Measurements from ENCODE around the gene ADK. TPM values are rescaled to one million over a fixed set of nuclear protein-coding genes. Genes with fewer than 3 reads are reported as not detected.

ADK gene
- total and polyA plus RNA-seq, 2 donors (not counting 3 experiments of a cell fraction or from before 2014, with no cell fraction given): 11.7 to 46.5 TPM

- Histone ChIP-seq H3K79me2 (ENCODE audit: control insufficient read depth, insufficient read depth, low read length) (peaks cover 31% of the 10 kb centered on the region), H3K9me1 (replicated peaks; ENCODE audit: control insufficient read depth, extremely low read depth, insufficient read depth, low read length) (no peaks in the 10 kb centered on the region), H3K4me2 (ENCODE audit: insufficient read depth, low read length) (no peak overlapping the region), H4K20me1 (replicated peaks; ENCODE audit: control insufficient read depth, extremely low read depth, insufficient read depth, low read length) (no peaks in the 10 kb centered on the region), H3K4me1 (ENCODE audit: control insufficient read depth, extremely low read depth, insufficient read depth, low read length) (no peaks in the 10 kb centered on the region), H3K9ac (replicated peaks; ENCODE audit: extremely low read depth, insufficient read depth, low read length) (no peak overlapping the region), H3K9me3 (replicated peaks; ENCODE audit: control insufficient read depth, insufficient read depth, low read length) (no peaks in the 10 kb centered on the region), H3K27me3 (ENCODE audit: control insufficient read depth in 2 of 2, insufficient read depth in 2 of 2, low read length in 2 of 2) (no peaks in the 10 kb centered on the region), H2AFZ (ENCODE audit: low read depth, low read length) (no peak overlapping the region), H3K4me3 (replicated peaks in 1 of 3; ENCODE audit: insufficient read depth in 1 of 3, low read depth in 1 of 3, low read length in 3 of 3) (no peak overlapping the region), H3K27ac (ENCODE audit: insufficient read depth, low read depth, low read length) (no peak overlapping the region), H3K36me3 (ENCODE audit: control insufficient read depth in 2 of 2, extremely low read depth in 1 of 2, insufficient read depth in 2 of 2, low read length in 2 of 2) (no peaks in the 10 kb centered on the region)
- BruUV-seq (replicated peaks): no TSS peak
- DNase-seq (ENCODE audit: low read depth, low spot score) (no peak), FAIRE-seq (no peak)
- ChIA-PET POLR2A (no interaction called here), CTCF (interaction anchor here (0.6 to 1.8 kb wide), 2 partner anchors 15 to 795 kb away, joined by 4 to 5 read pairs; no protein-coding TSS in a partner anchor)
- dilution Hi-C loops (cut with MboI; ENCODE audit: extremely low pct_ligation_motif_present, low sequenced_read_pairs) (no loop called here), intact Hi-C loops (cut with micrococcal nuclease) (no loop called here)
- TF ChIP-seq EZH2 (IDR thresholded peaks at IDR 0.05; ENCODE audit: borderline replicate concordance, low read depth, low read length, severe bottlenecking) (no peak), FOS (IDR thresholded peaks at IDR 0.05; ENCODE audit: borderline replicate concordance, insufficient read depth, low read length) (no peak), POLR2A (IDR thresholded peaks at IDR 0.05; ENCODE audit: low read depth, low read length) (no peak), MYC (IDR thresholded peaks at IDR 0.05; ENCODE audit: low read depth, low read length) (no peak), POLR2AphosphoS5 (IDR thresholded peaks at IDR 0.05; ENCODE audit: insufficient read depth, low read depth, low read length) (no peak), GATA2 (IDR thresholded peaks at IDR 0.05; ENCODE audit: insufficient read depth, insufficient read length, low read depth, low read length) (no peak), JUN (IDR thresholded peaks at IDR 0.05; ENCODE audit: borderline replicate concordance, insufficient read depth, insufficient read length, low read depth) (no peak)
- TF ChIP-seq, protein P1, sequence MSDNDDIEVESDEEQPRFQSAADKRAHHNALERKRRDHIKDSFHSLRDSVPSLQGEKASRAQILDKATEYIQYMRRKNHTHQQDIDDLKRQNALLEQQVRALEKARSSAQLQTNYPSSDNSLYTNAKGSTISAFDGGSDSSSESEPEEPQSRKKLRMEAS (IDR thresholded peaks at IDR 0.05; ENCODE audit: insufficient read depth, insufficient read length): no peak
- TF ChIP-seq, protein P2, sequence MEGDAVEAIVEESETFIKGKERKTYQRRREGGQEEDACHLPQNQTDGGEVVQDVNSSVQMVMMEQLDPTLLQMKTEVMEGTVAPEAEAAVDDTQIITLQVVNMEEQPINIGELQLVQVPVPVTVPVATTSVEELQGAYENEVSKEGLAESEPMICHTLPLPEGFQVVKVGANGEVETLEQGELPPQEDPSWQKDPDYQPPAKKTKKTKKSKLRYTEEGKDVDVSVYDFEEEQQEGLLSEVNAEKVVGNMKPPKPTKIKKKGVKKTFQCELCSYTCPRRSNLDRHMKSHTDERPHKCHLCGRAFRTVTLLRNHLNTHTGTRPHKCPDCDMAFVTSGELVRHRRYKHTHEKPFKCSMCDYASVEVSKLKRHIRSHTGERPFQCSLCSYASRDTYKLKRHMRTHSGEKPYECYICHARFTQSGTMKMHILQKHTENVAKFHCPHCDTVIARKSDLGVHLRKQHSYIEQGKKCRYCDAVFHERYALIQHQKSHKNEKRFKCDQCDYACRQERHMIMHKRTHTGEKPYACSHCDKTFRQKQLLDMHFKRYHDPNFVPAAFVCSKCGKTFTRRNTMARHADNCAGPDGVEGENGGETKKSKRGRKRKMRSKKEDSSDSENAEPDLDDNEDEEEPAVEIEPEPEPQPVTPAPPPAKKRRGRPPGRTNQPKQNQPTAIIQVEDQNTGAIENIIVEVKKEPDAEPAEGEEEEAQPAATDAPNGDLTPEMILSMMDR (IDR thresholded peaks at IDR 0.05; ENCODE audit: extremely low read depth in 1 of 2, insufficient read depth in 1 of 2, low read depth in 1 of 2, low read length in 2 of 2): no peak
These were observed 169.7 kb downstream of the ADK start for GRCh38 chr10:74320717-74321116.

Measured in endothelial cell of umbilical vein (primary cell).